Activated CD4-positive, alpha-beta T cell treated with anti-CD3 and anti-CD28 coated beads for 1 hour (primary cell): ENCODE measurements around the gene LBP.
"Not testable (repeated sequence)": the region's sequence is repeated elsewhere in the genome, so short reads cannot be mapped to it uniquely, and the experiment has no call there.

Source experiments
- DNase-seq: peaks from one replicate; pipeline ENCODE4 v3.0.0-alpha.2; 2020

LBP gene

GRCh38 chr20:38406476-38406875, 60.2 kb downstream of the LBP start:
- no peak for DNase-seq

- no peak for DNase-seq
Measured at GRCh38 chr20:38407321-38407720, 61.0 kb downstream of the LBP start.

- not testable (repeated sequence) for DNase-seq
Measured at GRCh38 chr20:38407822-38408221, 61.5 kb downstream of the LBP start.

- DNase-seq, result no peak
Measured at GRCh38 chr20:38412877-38413577, 66.7 kb downstream of the LBP start.

- no peak for DNase-seq
Measured at GRCh38 chr20:38414769-38415450, 68.6 kb downstream of the LBP start.

GRCh38 chr20:38418509-38419204, 72.4 kb downstream of the LBP start:
- no peak for DNase-seq

- DNase-seq, result no peak
Measured at GRCh38 chr20:38420388-38421085, 74.3 kb downstream of the LBP start.

- no peak for DNase-seq
Measured at GRCh38 chr20:38421915-38422314, 75.6 kb downstream of the LBP start.

GRCh38 chr20:38423541-38423940, 77.3 kb downstream of the LBP start:
- no peak for DNase-seq

GRCh38 chr20:38424401-38424800, 78.1 kb downstream of the LBP start:
- no peak for DNase-seq

- DNase-seq, result no peak
Measured at GRCh38 chr20:38426006-38426897, 80.0 kb downstream of the LBP start.
